ENCODE data around the gene HBEGF. TPM values are rescaled to one million over a fixed set of nuclear protein-coding genes. Genes with fewer than 3 reads are reported as not detected.
A peak's percentile ranks its signal among the peaks of the same experiment; 100 is the strongest.

HBEGF gene
- total and polyA plus RNA-seq, 2 experiments from 2014 or later, result 3.7 to 4.9 TPM

- no peak overlapping the region for H3K27ac ChIP-seq
- no peaks in the 10 kb centered on the region for H3K4me1 ChIP-seq (ENCODE audit: low read depth)
- no peak overlapping the region for H3K4me3 ChIP-seq
- H3K27me3 ChIP-seq, result no peaks in the 10 kb centered on the region
- peak in 1 of 2 donors; percentile 81 for DNase-seq (ENCODE audit: low read depth in 1 of 2, low spot score in 1 of 2)
- TF ChIP-seq CTCF (IDR thresholded peaks at IDR 0.05; ENCODE audit: low read depth, low read length), result no peak
- H3K9me3 ChIP-seq (ENCODE audit: low read depth), result no peaks in the 10 kb centered on the region
- no peaks in the 10 kb centered on the region for H3K36me3 ChIP-seq
Measured at GRCh38 chr5:140383300-140383699, 36.9 kb upstream of the HBEGF start.

GRCh38 chr5:140382866-140383265 lies 36.5 kb upstream of the HBEGF start:
- no peaks in the 10 kb centered on the region for H3K27me3 ChIP-seq
- DNase-seq (ENCODE audit: low read depth in 1 of 2, low spot score in 1 of 2), result no peak
- H3K27ac ChIP-seq, result no peak overlapping the region
- H3K4me3 ChIP-seq, result no peak overlapping the region
- H3K9me3 ChIP-seq (ENCODE audit: low read depth), result no peaks in the 10 kb centered on the region
- no peaks in the 10 kb centered on the region for H3K4me1 ChIP-seq (ENCODE audit: low read depth)
- H3K36me3 ChIP-seq, result no peaks in the 10 kb centered on the region
- TF ChIP-seq CTCF (IDR thresholded peaks at IDR 0.05; ENCODE audit: low read depth, low read length), result no peak

GRCh38 chr5:140381972-140382371 lies 35.6 kb upstream of the HBEGF start:
- Histone ChIP-seq H3K36me3 (no peaks in the 10 kb centered on the region), H3K27me3 (no peaks in the 10 kb centered on the region), H3K9me3 (ENCODE audit: low read depth) (no peaks in the 10 kb centered on the region), H3K27ac (no peak overlapping the region), H3K4me1 (ENCODE audit: low read depth) (no peaks in the 10 kb centered on the region), H3K4me3 (no peak overlapping the region)
- TF ChIP-seq CTCF (IDR thresholded peaks at IDR 0.05; ENCODE audit: low read depth, low read length), result no peak
- DNase-seq (ENCODE audit: low read depth in 1 of 2, low spot score in 1 of 2), result no peak

GRCh38 chr5:140381351-140381750 lies 34.9 kb upstream of the HBEGF start:
- no peak overlapping the region for H3K4me3 ChIP-seq

GRCh38 chr5:140372971-140373487 lies 26.6 kb upstream of the HBEGF start:
- no peak overlapping the region for H3K27ac ChIP-seq
- no peak overlapping the region for H3K4me3 ChIP-seq
- H3K36me3 ChIP-seq, result no peaks in the 10 kb centered on the region
- no peaks in the 10 kb centered on the region for H3K4me1 ChIP-seq (ENCODE audit: low read depth)
- no peaks in the 10 kb centered on the region for H3K27me3 ChIP-seq
- peak; percentile 74 to 91 for DNase-seq (ENCODE audit: low read depth in 1 of 2, low spot score in 1 of 2)
- peak; percentile 88 for TF ChIP-seq CTCF (IDR thresholded peaks at IDR 0.05; ENCODE audit: low read depth, low read length)
- H3K9me3 ChIP-seq (ENCODE audit: low read depth), result no peaks in the 10 kb centered on the region

More at GRCh38 chr5:140381351-140381750, 34.9 kb upstream of the HBEGF start:
- no peaks in the 10 kb centered on the region for H3K4me1 ChIP-seq (ENCODE audit: low read depth)
- no peaks in the 10 kb centered on the region for H3K9me3 ChIP-seq (ENCODE audit: low read depth)
- H3K27me3 ChIP-seq, result no peaks in the 10 kb centered on the region
- H3K27ac ChIP-seq, result no peak overlapping the region
- TF ChIP-seq CTCF (IDR thresholded peaks at IDR 0.05; ENCODE audit: low read depth, low read length), result no peak
- no peaks in the 10 kb centered on the region for H3K36me3 ChIP-seq
- DNase-seq (ENCODE audit: low read depth in 1 of 2, low spot score in 1 of 2), result no peak
